22Rv1 (cell line): ENCODE measurements around the gene TSACC.

Source experiments
- ZFX ChIP-seq: fragments of 450-650 bp; IDR thresholded peaks from 2 replicates; pipeline ENCODE4 v1.6.1; 2017; ENCODE audit warnings: antibody characterized with exemption, borderline replicate concordance
- TF ChIP-seq, protein P1 (sequence below): fragments of 450-650 bp; IDR thresholded peaks from 2 replicates; pipeline ENCODE4 v1.5.1; 2017; ENCODE audit warnings: mild to moderate bottlenecking

DNA sequence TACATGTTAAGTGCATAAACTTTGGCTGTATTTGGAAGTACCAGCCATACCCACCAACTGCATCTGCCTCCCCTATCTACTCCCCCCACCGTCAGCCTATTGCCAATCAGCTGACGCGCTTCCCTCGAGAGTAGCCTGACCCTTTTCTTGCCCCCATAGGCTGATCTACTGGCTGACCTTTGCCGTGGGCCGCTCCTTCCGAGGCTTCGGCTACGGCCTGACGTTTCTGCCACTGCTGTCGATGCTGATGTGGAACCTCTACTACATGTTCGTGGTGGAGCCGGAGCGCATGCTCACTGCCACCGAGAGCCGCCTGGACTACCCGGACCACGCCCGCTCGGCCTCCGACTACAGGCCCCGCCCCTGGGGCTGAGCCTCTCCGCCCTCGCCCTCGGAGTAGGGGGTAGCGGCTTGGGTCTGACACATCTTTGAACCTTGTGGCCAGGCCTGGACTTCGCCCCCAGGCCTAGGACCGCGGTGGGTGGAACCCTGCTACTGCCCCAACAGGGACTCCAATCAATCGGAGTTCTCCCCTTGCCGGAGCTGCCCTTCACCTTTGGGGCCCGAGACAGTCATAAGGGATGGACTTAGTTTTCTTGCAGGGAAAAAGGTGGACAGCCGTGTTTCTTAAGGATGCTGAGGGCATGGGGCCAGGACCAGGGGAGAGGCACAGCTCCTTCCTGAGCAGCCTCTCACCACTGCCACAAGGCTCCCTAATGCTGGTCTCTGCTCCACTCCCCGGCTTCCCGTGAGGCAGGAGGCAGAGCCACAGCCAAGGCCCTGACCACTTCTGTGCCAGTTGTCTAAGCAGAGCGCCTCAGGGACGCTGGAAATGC, 46.9 kb upstream of the TSACC start:
- TF ChIP-seq, protein P1, sequence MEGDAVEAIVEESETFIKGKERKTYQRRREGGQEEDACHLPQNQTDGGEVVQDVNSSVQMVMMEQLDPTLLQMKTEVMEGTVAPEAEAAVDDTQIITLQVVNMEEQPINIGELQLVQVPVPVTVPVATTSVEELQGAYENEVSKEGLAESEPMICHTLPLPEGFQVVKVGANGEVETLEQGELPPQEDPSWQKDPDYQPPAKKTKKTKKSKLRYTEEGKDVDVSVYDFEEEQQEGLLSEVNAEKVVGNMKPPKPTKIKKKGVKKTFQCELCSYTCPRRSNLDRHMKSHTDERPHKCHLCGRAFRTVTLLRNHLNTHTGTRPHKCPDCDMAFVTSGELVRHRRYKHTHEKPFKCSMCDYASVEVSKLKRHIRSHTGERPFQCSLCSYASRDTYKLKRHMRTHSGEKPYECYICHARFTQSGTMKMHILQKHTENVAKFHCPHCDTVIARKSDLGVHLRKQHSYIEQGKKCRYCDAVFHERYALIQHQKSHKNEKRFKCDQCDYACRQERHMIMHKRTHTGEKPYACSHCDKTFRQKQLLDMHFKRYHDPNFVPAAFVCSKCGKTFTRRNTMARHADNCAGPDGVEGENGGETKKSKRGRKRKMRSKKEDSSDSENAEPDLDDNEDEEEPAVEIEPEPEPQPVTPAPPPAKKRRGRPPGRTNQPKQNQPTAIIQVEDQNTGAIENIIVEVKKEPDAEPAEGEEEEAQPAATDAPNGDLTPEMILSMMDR, result no peak
- TF ChIP-seq ZFX, result no peak
